H1 (cell line): ENCODE results near the gene PAX8. TPM values are rescaled to one million over a fixed set of nuclear protein-coding genes. Genes with fewer than 3 reads are reported as not detected.
A peak's percentile ranks its signal among the peaks of the same experiment; 100 is the strongest.

Source experiments
- CTCF ChIA-PET: fragments of 300-600 bp; sonication (Branson Sonifier 250); formaldehyde crosslinking; loops from one replicate; lab custom pipeline; 2021; ENCODE audit not compliant: partially characterized antibody; lab: Charles Lee
- POLR2A ChIA-PET: fragments of 300-600 bp; sonication (Branson Sonifier 250); formaldehyde crosslinking; loops from one replicate; lab custom pipeline; 2021; ENCODE audit warnings: inconsistent platforms; ENCODE audit not compliant: partially characterized antibody; lab: Charles Lee
- DNase-seq, 2 experiments: peaks; one replicate each; pipeline versions ENCODE4 v3.0.0 to v3.0.0-alpha.2; 2010 to 2022; ENCODE audit warnings: low spot score in 2 of 2, low read depth in 1 of 2, mixed read lengths in 1 of 2
- FAIRE-seq: peaks from 2 replicates; lab custom pipeline; 2011; peaks lifted over from hg19 to GRCh38; lab: Jason Lieb, UNC
- H2AFZ ChIP-seq: 2 replicates; pipeline ENCODE4 v1.8.1; 2012; ENCODE audit warnings: low read length, inconsistent platforms
- H2AK5ac ChIP-seq: 2 replicates; pipeline ENCODE4 v1.6.1; 2013; ENCODE audit warnings: low read depth, low read length
- H2BK120ac ChIP-seq: replicated peaks from 2 replicates; pipeline ENCODE3; 2013; ENCODE audit warnings: low read depth, low read length, inconsistent platforms
- H2BK12ac ChIP-seq: 2 replicates; pipeline ENCODE4 v1.6.1; 2013; ENCODE audit warnings: low read depth, low read length
- H2BK15ac ChIP-seq: 2 replicates; pipeline ENCODE4 v1.6.1; 2013; ENCODE audit warnings: low read length
- H2BK20ac ChIP-seq: 2 replicates; pipeline ENCODE4 v1.6.1; 2013; ENCODE audit warnings: low read length
- H2BK5ac ChIP-seq: 2 replicates; pipeline ENCODE4 v1.6.1; 2013; ENCODE audit warnings: low read depth, low read length
- H3K14ac ChIP-seq: 2 replicates; pipeline ENCODE4 v1.6.1; 2013; ENCODE audit warnings: inconsistent platforms; ENCODE audit not compliant: insufficient read length
- H3K18ac ChIP-seq: 2 replicates; pipeline ENCODE4 v1.6.1; 2013; ENCODE audit warnings: low read length; ENCODE audit errors: extremely low read depth
- H3K23ac ChIP-seq: 2 replicates; pipeline ENCODE4 v1.6.1; 2013; ENCODE audit warnings: inconsistent platforms; ENCODE audit not compliant: insufficient read length
- H3K23me2 ChIP-seq: 2 replicates; pipeline ENCODE4 v1.6.1; 2013; ENCODE audit warnings: low read depth, low read length
- H3K27ac ChIP-seq: 2 replicates; pipeline ENCODE4 v1.6.1; 2011; ENCODE audit warnings: low read depth, low read length, inconsistent platforms
- H3K27me3 ChIP-seq, 4 experiments: replicated peaks in 1 of 4; 1 replicate in 1 of 4; 2 replicates in 3 of 4; pipeline versions ENCODE4 v1.6.1 to v1.8.1; 2011 to 2013; ENCODE audit warnings: low read length in 3 of 4, mild to moderate bottlenecking in 3 of 4, inconsistent platforms in 2 of 4, mixed read lengths in 2 of 4, moderate library complexity in 1 of 4; ENCODE audit not compliant: control insufficient read depth in 3 of 4, insufficient read depth in 3 of 4; ENCODE audit errors: extremely low read depth in 1 of 4
- H3K36me3 ChIP-seq, 4 experiments: 2 replicates each; pipeline versions ENCODE4 v1.6.1 to v1.8.1; 2011 to 2013; ENCODE audit warnings: mild to moderate bottlenecking in 4 of 4, low read length in 3 of 4, moderate library complexity in 2 of 4, control low read depth in 1 of 4, inconsistent platforms in 1 of 4; ENCODE audit not compliant: insufficient read depth in 4 of 4, control insufficient read depth in 2 of 4
- H3K4ac ChIP-seq: replicated peaks from 2 replicates; pipeline ENCODE3; 2013; ENCODE audit warnings: low read length, low read depth, mixed read lengths, inconsistent platforms; ENCODE audit not compliant: insufficient read length
- H3K4me1 ChIP-seq, 4 experiments: replicated peaks in 1 of 4; 1 replicate in 1 of 4; 2 replicates in 3 of 4; pipeline versions ENCODE4 v1.6.1 to v1.8.1; 2011 to 2013; ENCODE audit warnings: low read length in 3 of 4, inconsistent platforms in 2 of 4, mixed read lengths in 1 of 4; ENCODE audit not compliant: insufficient read depth in 4 of 4, control insufficient read depth in 3 of 4
- H3K4me2 ChIP-seq, 2 experiments: 2 replicates each; pipeline versions ENCODE4 v1.6.1 to v1.8.1; 2011 to 2013; ENCODE audit warnings: low read depth in 2 of 2, low read length in 2 of 2, control low read depth in 1 of 2, inconsistent platforms in 1 of 2, mild to moderate bottlenecking in 1 of 2; ENCODE audit not compliant: insufficient read depth in 1 of 2
- H3K4me3 ChIP-seq, 4 experiments: fragments of 200-600, 300-600 bp in 1 of 4; sonication (generic), shearing (Covaris generic), sonication (Bioruptor Twin) in 1 of 4; 2 replicates each; pipeline versions ENCODE4 v1.5.1 to v1.8.1; 2011 to 2016; ENCODE audit warnings: low read length in 4 of 4, low read depth in 3 of 4, control low read depth in 2 of 4, inconsistent platforms in 2 of 4, mild to moderate bottlenecking in 2 of 4, mixed read lengths in 1 of 4, moderate library complexity in 1 of 4; ENCODE audit not compliant: insufficient read depth in 2 of 4; ENCODE audit errors: extremely low read depth in 1 of 4
- H3K56ac ChIP-seq: replicated peaks from 2 replicates; pipeline ENCODE3; 2013; ENCODE audit warnings: low read depth, mild to moderate bottlenecking, mixed read lengths, low read length, inconsistent platforms; ENCODE audit not compliant: insufficient read length
- H3K79me1 ChIP-seq: 2 replicates; pipeline ENCODE4 v1.6.1; 2013; ENCODE audit warnings: low read depth, low read length, control low read depth
- H3K79me2 ChIP-seq, 2 experiments: 2 replicates each; pipeline versions ENCODE4 v1.6.1 to v1.8.1; 2012 to 2013; ENCODE audit warnings: low read length in 2 of 2, mild to moderate bottlenecking in 2 of 2, inconsistent platforms in 1 of 2; ENCODE audit not compliant: insufficient read depth in 2 of 2, control insufficient read depth in 1 of 2
- H3K9ac ChIP-seq, 4 experiments: replicated peaks in 1 of 4; 1 replicate in 1 of 4; 2 replicates in 3 of 4; pipeline versions ENCODE4 v1.6.1 to v1.8.1; 2011 to 2013; ENCODE audit warnings: low read depth in 3 of 4, low read length in 3 of 4, control low read depth in 2 of 4, mild to moderate bottlenecking in 2 of 4, moderate library complexity in 2 of 4, inconsistent platforms in 1 of 4; ENCODE audit errors: extremely low read depth in 1 of 4
- H3K9me3 ChIP-seq, 2 experiments: 2 replicates each; pipeline versions ENCODE4 v1.6.1 to v1.8.1; 2012 to 2013; ENCODE audit warnings: mild to moderate bottlenecking in 2 of 2, moderate library complexity in 2 of 2, control low read depth in 1 of 2, inconsistent platforms in 1 of 2, low read depth in 1 of 2, low read length in 1 of 2, mixed read lengths in 1 of 2; ENCODE audit not compliant: insufficient read depth in 2 of 2
- H4K20me1 ChIP-seq, 2 experiments: replicated peaks in 1 of 2; 2 replicates each; pipeline versions ENCODE3 to v1.8.1; 2011 to 2013; ENCODE audit warnings: inconsistent platforms in 2 of 2, low read length in 2 of 2, mild to moderate bottlenecking in 1 of 2; ENCODE audit not compliant: insufficient read depth in 2 of 2, control insufficient read depth in 1 of 2
- H4K5ac ChIP-seq: 2 replicates; pipeline ENCODE4 v1.6.1; 2013; ENCODE audit warnings: low read length, low read depth, mixed read lengths, inconsistent platforms; ENCODE audit not compliant: insufficient read length
- H4K8ac ChIP-seq: 2 replicates; pipeline ENCODE4 v1.8.0; 2013; ENCODE audit warnings: mild to moderate bottlenecking, moderate library complexity, low read length, inconsistent platforms; ENCODE audit not compliant: insufficient read depth; ENCODE audit errors: extremely low read depth
- H4K91ac ChIP-seq: replicated peaks from 2 replicates; pipeline ENCODE3; 2013; ENCODE audit warnings: low read length, mixed read lengths, inconsistent platforms; ENCODE audit not compliant: insufficient read length
- ASH2L ChIP-seq: fragments of 200-600, 300-600 bp; sonication (generic); IDR thresholded peaks from one replicate; pipeline ENCODE4 v1.7.1; 2017; ENCODE audit warnings: low read length
- KDM4A ChIP-seq: IDR thresholded peaks from one replicate; pipeline ENCODE4 v1.7.1; 2012; ENCODE audit warnings: low read depth, mild to moderate bottlenecking, moderate library complexity, low read length, inconsistent platforms; ENCODE audit not compliant: severe bottlenecking
- RXRA ChIP-seq: IDR thresholded peaks from 2 replicates; pipeline ENCODE4 v1.6.1; 2011; ENCODE audit warnings: low read depth, mild to moderate bottlenecking, low read length, moderate library complexity; ENCODE audit not compliant: insufficient read depth
- SAP30 ChIP-seq: fragments of 300-600 bp; sonication (generic); IDR thresholded peaks from 2 replicates; pipeline ENCODE4 v1.7.1; 2012; ENCODE audit warnings: low read length, moderate library complexity, mild to moderate bottlenecking, inconsistent platforms; ENCODE audit not compliant: insufficient read depth, insufficient replicate concordance
- SIX5 ChIP-seq: IDR thresholded peaks from 2 replicates; pipeline ENCODE4 v1.6.1; 2011; ENCODE audit warnings: mild to moderate bottlenecking, low read depth, low read length
- TEAD4 ChIP-seq: IDR thresholded peaks from 2 replicates; pipeline ENCODE4 v1.6.1; 2012; ENCODE audit warnings: low read depth, low read length, inconsistent platforms, mixed read lengths
- WGBS, 2 experiments: shearing (Covaris generic) in 1 of 2; methylation state at CpG; one replicate each; pipeline versions ENCODE4 v1.1.6 to v1.1.7; 2013 to 2015; ENCODE audit warnings: low lambda C conversion rate in 2 of 2, mixed read lengths in 2 of 2, inconsistent platforms in 1 of 2, low coverage in 1 of 2, missing lambda C conversion rate in 1 of 2; ENCODE audit not compliant: insufficient replicate concordance in 2 of 2, insufficient coverage in 1 of 2, insufficient read length in 1 of 2; ENCODE audit errors: extremely low coverage in 1 of 2, missing lambda C conversion rate in 1 of 2; 5-methylcytosine and 5-hydroxymethylcytosine counted together
- polyA plus RNA-seq, 7 experiments: library from polyadenylated mRNA; depleted of rRNA in 3 of 7; stranded (reverse) in 5 of 7; unstranded in 2 of 7; fragments of >200 nt in 5 of 7; fragments of 200-250 nt in 2 of 7; gene quantifications; 1 replicate in 5 of 7; 2 replicates in 1 of 7; 4 replicates in 1 of 7; pipeline versions ENCODE4 v1.2.1 to v1.2.3, GENCODE V29; 2011 to 2013; ENCODE audit warnings: missing spikeins in 2 of 7, mixed read lengths in 2 of 7
- total RNA-seq: library from RNA; stranded (reverse); fragmentation: NEBNext Ultra II Directional; extraction: Animal tissue kit (Norgen Biotek cat#: 25700); gene quantifications from 2 replicates; pipeline ENCODE4 v1.2.1, GENCODE V29; 2021
- TF ChIP-seq, protein P1 (sequence below): IDR thresholded peaks from 2 replicates; pipeline ENCODE4 v1.6.1; 2011; ENCODE audit warnings: low read length, improper control_type of control experiment
- TF ChIP-seq, protein P2 (sequence below): IDR thresholded peaks from 2 replicates; pipeline ENCODE4 v1.6.1; 2012; ENCODE audit warnings: inconsistent platforms
- TF ChIP-seq, protein P3 (sequence below), 3 experiments: IDR thresholded peaks; 1 replicate in 2 of 3; 2 replicates in 1 of 3; pipeline versions ENCODE4 v1.5.1 to v1.6.1; 2011; ENCODE audit warnings: low read length in 3 of 3, mild to moderate bottlenecking in 3 of 3, inconsistent platforms in 2 of 3, low read depth in 1 of 3, moderate library complexity in 1 of 3; ENCODE audit not compliant: insufficient read depth in 1 of 3; ENCODE audit errors: control extremely low read depth in 1 of 3

PAX8 gene
- total and polyA plus RNA-seq, 2 of the 8 experiments (the other 6 are each of a cell fraction or from before 2014, with no cell fraction given), result 0.02 TPM; not detected in 1

DNA sequence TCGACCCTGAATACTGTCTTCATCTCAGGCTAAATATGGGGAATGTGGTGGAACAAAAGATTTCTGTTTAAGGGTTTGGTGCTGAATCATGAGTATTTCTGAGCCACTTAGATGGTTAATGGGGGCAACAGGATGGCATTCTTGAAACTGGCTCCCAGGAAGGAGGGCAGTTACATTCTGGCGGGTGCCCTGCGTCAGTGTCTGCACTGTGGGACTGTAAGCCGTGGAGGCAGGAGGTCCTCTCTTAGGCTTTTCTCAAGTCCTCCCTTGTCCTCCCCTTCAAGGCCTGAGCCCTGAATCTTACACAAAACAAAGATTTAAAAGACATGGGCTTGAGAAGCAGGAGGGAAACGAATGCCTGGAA is 59.2 kb downstream of the PAX8 start:
- ChIA-PET POLR2A (no interaction called here), CTCF (interaction anchor here (1.0 to 3.8 kb wide), 6 partner anchors 11 to 81 kb away, joined by 4 to 24 read pairs (median 11); no protein-coding TSS in a partner anchor)
- H2BK12ac ChIP-seq, result no peak overlapping the region
- no peaks in the 10 kb centered on the region for H3K79me2 ChIP-seq
- H2BK15ac ChIP-seq, result no peak overlapping the region
- H4K8ac ChIP-seq, result no peak overlapping the region; the same call in 1 of the 2 replicates
- 0 out of 2 replicates have a peak overlapping the region, but pooled peaks have one; percentile 39 for H2AK5ac ChIP-seq
- H3K9me3 ChIP-seq, result no peaks in the 10 kb centered on the region
- no peak overlapping the region for H4K5ac ChIP-seq
- no peak overlapping the region for H3K14ac ChIP-seq
- H4K20me1 ChIP-seq, result no peaks in the 10 kb centered on the region
- H3K23ac ChIP-seq, result no peak overlapping the region
- H3K56ac ChIP-seq, result no peak overlapping the region
- FAIRE-seq, result no peak
- H2AFZ ChIP-seq, result 0 out of 2 replicates have a peak overlapping the region, but pooled peaks have one; percentile 44
- 81% methylated on average over 5 of the region's 5 CpGs; no CpG with 5 or more reads in 1 of the 2 experiments for WGBS, 2 experiments
- H3K18ac ChIP-seq, result no peak overlapping the region
- no peak overlapping the region for H2BK20ac ChIP-seq
- no peak overlapping the region for H3K4me2 ChIP-seq
- no peak overlapping the region for H3K4me3 ChIP-seq
- no peak overlapping the region for H2BK5ac ChIP-seq
- no peak overlapping the region for H4K91ac ChIP-seq
- H3K4me1 ChIP-seq, result peaks cover 0 to 5% (median 4%) of the 10 kb centered on the region in 4 experiments; a peak in 4 of 7 replicates
- H3K27me3 ChIP-seq, result no peaks in the 10 kb centered on the region
- no peaks in the 10 kb centered on the region; the same call in 1 of the 2 replicates for H3K23me2 ChIP-seq
- H3K27ac ChIP-seq, result no peak overlapping the region
- no peak for DNase-seq
- no peak overlapping the region for H2BK120ac ChIP-seq
- H3K36me3 ChIP-seq, result no peaks in the 10 kb centered on the region
- H3K79me1 ChIP-seq, result no peaks in the 10 kb centered on the region
- no peak overlapping the region for H3K9ac ChIP-seq
- H3K4ac ChIP-seq, result no peak overlapping the region
- TF ChIP-seq, protein P1, sequence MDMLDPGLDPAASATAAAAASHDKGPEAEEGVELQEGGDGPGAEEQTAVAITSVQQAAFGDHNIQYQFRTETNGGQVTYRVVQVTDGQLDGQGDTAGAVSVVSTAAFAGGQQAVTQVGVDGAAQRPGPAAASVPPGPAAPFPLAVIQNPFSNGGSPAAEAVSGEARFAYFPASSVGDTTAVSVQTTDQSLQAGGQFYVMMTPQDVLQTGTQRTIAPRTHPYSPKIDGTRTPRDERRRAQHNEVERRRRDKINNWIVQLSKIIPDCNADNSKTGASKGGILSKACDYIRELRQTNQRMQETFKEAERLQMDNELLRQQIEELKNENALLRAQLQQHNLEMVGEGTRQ, result no peak
- TF ChIP-seq KDM4A (no peak), SIX5 (no peak), ASH2L (no peak), RXRA (no peak), TEAD4 (no peak), SAP30 (no peak)
- TF ChIP-seq, protein P2, sequence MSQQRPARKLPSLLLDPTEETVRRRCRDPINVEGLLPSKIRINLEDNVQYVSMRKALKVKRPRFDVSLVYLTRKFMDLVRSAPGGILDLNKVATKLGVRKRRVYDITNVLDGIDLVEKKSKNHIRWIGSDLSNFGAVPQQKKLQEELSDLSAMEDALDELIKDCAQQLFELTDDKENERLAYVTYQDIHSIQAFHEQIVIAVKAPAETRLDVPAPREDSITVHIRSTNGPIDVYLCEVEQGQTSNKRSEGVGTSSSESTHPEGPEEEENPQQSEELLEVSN, result no peak
- TF ChIP-seq, protein P3, sequence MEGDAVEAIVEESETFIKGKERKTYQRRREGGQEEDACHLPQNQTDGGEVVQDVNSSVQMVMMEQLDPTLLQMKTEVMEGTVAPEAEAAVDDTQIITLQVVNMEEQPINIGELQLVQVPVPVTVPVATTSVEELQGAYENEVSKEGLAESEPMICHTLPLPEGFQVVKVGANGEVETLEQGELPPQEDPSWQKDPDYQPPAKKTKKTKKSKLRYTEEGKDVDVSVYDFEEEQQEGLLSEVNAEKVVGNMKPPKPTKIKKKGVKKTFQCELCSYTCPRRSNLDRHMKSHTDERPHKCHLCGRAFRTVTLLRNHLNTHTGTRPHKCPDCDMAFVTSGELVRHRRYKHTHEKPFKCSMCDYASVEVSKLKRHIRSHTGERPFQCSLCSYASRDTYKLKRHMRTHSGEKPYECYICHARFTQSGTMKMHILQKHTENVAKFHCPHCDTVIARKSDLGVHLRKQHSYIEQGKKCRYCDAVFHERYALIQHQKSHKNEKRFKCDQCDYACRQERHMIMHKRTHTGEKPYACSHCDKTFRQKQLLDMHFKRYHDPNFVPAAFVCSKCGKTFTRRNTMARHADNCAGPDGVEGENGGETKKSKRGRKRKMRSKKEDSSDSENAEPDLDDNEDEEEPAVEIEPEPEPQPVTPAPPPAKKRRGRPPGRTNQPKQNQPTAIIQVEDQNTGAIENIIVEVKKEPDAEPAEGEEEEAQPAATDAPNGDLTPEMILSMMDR (IDR thresholded peaks at IDR 0.05; ENCODE audit: control extremely low read depth in 1 of 3, insufficient read depth in 1 of 3, low read depth in 1 of 3, low read length in 3 of 3), result no peak
